Stimulated activated CD8-positive, alpha-beta memory T cell treated with anti-CD3 and anti-CD28 coated beads, Interleukin-12 subunit alpha, Interleukin-12 subunit beta, amount 100 ng/mL, for 4 hours (primary cell): Measurements from ENCODE around the gene HIVEP3.

Experiments used
- DNase-seq: peaks from one replicate; pipeline ENCODE4 v3.0.0-alpha.2; 2020; ENCODE audit warnings: low read depth

The HIVEP3 gene

DNA sequence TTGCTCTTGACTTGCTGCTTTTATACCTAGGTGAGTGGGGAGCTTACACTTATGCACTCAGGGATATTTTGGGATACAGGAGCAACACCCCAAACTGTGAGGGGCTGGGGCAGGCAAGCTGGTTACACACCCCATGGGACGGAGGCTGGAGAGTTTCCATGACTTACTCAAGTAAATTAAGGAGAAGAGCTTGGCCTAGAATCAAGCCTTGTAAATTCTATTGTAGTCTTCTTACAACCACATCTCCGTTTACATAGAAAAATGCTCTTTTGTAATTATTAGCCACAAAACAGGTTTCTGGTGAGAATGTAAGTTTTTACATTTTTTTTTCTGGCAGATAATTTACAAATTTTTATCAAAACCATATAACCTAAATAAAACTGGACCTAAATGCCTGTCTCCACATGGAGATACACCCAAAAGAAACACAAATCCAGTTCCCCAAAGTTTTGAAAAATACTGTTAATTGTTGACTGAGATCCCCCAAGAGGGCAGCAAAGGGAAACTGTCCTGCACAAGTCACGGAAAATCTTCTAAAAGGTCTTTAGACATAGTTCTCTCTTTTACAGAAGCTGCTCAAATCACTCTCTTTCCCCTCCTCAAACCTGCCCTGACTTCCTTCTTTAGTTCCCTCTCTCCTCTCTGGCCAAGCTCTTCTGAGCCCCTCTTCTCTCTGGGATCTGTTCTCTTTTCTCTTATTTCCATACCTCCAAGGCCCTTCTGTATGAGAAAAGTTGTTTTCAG is 134.0 kb downstream of the HIVEP3 start:
- DNase-seq = no peak

DNA sequence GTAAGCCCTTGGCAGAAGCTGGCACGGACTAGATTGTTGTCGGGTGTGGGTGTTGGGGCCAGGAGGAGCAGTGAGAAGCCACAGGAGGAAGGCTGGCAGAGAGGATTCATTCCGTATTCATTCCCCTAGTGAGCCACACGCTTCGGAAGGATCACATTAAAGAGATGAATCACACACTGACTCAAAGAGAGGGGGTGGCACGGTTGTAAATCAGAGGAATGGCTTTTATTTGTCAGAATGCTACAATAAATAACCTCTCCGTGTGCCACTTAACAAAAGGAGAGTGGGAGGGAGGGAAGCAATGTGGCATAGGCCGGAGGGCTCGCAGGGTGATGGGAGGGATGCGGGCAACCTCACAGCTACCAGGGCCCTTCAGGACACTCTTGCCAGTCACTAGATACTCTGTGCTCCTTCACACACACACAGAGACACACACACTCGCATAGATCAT is 135.5 kb downstream of the HIVEP3 start:
- DNase-seq = no peak

DNA sequence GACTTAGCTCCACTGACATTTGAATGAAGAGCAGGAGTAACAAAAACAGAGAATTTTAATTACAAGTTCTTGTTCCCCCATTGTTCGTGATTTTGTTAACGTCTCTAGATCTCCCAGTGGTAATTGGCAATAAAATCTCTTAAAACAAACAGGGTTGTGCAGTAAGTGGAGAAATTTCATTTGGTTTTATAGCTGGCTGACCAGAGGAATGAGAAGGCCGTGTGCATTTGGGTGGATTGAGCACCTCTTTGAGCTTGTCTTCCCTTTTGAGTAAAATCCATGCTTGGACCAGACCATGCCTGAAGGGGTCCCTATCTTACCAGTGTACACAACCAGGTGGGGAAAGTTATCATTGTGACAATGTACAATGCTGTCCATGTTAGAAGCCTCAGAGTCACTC is 137.8 kb downstream of the HIVEP3 start:
- DNase-seq = no peak

DNA sequence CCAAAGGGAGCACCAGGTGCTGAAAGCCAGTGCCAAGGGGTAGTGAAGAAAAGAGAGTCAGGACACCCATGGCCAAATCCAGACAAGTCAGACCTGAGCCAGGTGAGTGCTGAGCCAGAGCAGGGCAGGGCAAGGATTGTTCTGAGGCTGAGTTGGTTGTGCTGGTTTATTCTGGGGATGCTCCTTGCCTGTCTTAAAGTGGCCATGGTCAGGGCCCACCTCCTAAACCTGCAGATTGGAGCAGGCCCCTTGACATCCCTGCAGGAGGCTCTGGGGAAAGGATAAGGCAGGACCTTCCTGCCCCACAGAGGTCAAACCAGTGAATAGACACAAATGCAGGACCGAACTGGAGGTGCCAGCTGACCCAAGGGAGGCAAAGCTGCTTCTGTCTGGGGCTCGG is 138.4 kb downstream of the HIVEP3 start:
- no peak for DNase-seq

DNA sequence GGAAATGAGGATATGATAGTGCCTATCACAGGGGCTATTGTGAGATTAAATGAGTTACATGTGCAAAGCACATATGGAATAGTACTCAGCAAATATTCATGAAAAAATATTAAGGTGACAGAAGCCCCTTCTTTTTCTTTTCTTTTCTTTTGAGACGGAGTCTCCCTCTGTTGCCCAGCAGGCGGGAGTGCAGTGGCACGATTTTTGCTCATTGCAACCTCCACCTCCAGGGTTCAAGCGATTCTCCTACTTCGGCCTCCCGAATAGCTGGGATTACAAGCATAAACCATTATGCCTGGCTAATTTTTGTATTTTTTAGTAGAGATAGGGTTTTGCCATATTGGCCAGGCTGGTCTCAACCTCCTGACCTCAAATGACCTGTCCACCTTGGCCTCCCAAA is 139.4 kb downstream of the HIVEP3 start:
- no peak for DNase-seq

DNA sequence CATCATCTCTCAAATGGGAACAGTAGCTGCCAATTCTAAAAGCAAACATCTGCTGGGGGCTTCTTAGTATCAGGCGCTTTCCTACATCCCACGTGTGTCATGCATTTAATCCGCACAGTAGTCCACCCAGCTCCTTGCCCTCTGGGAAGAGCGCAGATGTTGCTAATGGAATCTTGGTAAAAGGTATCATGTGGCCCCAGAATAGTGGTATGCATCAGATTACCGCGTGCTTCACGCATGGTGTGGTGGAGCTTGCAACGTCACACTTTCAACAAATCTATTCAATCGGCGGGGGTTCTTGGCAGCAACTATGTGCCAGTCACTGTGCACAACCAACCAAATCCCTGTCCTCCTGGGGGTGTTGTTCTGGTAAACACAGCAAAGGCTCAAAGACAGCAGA is 141.0 kb downstream of the HIVEP3 start:
- DNase-seq = no peak

DNA sequence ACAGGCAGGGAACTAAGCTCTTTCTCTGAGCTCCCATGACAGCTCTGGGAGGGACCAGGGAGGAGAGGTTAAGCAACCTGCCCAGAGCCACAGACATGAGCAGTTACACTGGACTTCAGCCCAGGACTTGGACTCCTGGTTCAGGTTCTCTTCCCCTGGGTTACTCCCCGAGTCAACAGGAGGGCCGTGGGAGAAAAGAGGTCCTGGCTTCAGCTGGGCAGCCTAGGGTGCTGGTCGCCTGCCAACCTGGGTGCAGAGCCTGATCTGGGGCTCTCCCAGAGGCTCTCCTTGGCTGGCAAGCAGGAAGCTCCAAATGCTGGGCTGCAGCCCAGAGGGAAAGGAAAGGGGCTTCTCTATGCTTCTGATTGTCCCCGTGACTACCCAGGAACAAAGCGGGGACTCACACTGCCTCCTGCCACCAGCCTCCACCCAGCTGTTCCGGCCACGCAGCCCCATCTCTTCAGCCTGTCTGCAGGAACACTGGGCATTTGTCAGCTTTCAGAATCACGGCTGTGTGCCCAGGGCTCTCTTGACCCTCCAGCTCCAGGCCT is 141.8 kb downstream of the HIVEP3 start:
- DNase-seq = no peak

DNA sequence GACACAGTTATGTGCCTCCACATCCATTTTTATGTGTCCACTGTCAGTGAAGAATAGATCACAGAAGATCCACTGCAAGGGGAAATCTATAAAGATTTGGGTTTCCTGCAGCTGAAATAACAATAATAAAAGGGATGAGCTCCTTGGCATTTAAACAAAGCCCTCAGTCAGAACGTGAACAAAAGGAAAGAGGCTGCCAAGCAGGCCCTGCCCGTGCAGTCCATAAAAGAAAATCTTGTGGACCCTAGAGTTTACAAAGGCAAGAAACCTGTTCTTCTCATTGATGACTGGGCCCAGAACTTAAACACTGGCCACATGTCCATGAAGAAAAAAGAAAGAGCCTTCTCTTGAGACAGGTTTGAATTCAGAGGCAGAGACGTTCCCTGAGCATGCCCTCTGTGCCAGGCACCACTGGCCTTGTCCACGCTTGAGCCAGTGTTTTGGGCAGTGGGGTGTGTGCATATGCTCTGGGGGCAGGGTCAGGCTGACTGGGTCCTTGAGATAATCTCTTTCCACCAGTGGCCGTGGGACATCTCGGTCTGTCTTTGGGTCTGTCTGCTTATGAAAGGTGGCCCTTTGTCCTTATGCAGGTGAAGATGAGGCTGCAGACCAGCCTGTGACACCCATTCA is 142.7 kb downstream of the HIVEP3 start:
- no peak for DNase-seq

DNA sequence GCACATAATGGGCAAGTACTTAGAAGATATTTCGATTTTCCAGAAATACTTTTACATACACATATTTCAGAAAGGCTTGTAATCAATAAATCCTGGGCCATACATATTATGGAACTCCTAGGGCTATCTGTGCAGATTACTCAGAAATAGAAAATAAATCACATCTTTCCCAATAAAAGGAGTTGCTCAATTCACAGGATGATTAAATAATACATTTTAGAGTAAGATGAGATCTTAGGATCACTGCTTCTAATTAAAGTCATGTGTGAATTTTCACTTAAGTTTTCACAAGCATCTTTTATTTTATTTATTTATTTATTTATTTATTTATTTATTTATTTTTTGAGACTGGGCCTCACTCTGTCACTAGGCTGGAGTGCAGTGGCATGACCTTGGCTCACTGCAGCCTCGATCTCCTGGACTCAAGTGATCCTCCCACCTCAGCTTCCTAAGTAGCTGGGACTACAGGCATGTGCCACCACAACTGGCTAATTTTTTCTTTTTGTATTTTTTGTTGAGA is 144.2 kb downstream of the HIVEP3 start:
- no peak for DNase-seq

DNA sequence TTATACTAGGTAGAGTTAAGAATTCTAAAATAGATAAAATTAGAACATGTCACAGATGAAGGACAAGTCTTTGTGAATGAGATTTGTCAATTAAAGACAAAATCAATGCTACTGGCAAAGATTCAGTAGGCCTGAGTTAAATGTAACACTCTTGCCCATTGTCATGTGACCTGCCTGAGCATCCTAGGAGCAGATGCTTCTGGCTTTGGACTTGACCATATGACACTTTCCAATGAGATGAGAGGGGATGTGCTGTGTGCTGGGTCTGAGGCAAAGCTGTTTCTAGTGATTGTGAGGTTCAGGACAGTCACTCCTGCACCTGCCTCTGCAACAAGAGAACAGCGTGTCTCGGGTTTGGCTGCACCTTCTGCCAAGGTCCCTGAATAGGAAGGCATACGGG is 144.9 kb downstream of the HIVEP3 start:
- DNase-seq = no peak

DNA sequence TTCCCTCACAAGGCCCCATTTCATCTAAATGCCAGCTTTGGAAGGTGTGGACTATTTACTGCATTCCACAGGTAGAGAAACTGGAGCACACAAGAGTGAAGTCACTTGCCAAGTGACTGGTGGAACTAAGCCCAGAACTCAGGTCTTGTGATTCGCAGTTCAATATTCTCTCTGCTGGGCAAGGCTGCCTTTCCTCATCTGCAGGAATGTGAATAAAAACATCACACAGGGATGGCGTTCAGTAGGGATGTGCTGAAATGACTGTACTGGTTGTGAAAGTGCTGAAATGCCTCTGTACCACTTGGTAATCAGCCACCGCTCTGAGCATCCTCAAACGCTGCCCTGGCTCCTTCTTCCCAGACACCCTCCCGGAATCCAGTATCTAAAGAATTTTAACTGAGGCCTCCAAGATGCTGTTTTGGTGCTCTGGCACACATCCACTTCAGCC is 145.6 kb downstream of the HIVEP3 start:
- DNase-seq = no peak

DNA sequence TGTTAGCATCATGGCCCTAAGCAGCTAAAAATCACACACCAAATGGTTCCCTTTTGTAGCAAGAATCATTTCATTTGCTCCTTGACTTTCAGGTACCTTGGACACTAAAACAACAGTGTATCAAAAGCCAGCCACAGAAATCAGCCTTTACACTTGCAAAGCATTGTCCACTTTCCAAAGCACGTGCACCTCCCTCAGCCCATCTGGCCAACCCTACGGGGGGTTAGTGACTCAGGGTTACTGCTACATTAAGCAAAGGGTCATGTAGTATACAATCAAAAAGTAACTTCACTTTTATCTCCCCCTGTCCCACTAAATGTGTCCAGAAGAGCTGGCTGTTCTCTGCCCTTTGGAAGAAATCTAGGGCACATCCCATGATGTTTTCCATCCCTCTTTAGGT is 149.7 kb downstream of the HIVEP3 start:
- no peak for DNase-seq

DNA sequence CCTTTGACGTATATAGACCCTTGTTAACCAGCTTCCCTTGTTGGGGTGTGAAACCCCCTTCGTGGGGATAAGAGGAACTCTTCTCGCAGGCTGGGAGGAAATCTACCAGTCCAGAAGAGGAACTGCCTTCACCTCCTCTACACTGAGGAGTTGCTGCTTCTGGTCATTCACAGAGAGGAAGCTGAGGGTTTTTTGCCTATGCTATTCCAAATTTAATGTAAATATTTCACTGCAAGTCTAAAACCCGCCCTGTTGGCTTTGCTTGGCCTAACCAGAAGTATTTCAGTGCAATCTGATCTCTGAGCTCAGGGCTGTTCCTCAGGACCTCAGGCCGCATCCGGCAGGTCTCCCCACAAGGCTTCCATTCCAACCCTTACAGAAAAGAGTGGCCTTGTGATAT is 150.1 kb downstream of the HIVEP3 start:
- DNase-seq = no peak

DNA sequence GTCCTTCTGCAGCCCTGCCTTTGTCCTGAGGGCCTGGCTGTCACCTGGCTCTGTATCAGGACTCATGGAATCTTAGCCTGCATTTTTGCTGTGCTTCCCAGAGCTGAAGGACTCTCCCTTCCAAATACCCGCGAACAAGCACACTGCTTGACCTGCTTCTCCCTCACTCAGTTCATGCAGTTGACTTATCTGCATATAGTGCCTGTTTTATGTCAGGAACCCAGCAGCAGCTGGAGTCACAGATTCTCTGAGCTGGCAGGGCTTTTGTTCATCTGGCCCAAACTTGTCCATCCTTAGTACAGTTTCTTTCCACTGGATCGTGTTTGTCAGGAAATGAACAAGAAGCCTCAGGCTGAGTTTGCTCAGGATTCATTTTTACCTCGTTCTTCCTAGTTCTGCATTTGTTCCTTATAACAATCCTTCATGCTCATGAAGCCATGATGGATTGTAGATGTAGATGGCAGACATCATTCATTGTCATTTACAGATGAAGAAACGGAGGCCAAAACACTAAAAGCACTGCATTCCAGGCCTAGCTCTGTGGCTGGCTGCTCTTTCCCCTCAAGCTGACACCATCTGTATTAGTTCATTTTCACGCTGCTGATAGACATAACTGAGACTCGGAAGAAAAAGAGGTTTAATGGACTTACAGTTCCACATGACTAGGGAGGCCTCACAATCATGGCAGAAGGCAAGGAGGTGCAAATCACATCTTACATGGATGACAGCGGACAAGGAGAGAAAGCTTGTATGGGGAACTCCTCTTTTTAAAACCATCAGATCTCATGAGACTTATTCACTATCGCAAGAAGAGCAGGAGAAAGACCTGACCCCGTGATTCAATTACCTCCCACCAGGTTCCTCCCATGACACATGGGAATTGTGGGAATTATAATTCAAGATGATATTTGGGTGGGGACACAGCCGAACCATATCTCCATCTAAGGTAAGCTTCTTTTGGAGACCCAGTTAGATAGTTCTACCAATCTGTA is 150.9 kb downstream of the HIVEP3 start:
- no peak for DNase-seq

DNA sequence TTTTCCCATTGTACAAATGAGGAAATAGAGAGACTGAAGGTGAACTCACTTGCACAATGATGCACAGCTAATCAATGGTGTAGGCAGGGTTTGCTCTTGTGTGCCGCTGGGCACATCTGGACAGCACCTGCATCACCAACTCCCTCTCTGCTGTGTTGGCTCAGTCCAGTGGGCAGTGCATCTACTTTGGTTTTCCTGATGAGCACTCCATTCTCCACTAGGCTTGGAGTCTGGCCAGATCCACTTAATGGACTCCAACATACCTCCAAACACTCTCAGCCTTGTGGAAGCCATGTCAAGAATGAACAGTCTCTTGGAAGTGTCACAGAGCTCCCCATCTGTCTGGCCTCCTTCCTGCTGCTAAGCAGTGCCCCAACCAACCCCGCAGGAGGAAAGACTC is 152.2 kb downstream of the HIVEP3 start:
- DNase-seq = no peak

DNA sequence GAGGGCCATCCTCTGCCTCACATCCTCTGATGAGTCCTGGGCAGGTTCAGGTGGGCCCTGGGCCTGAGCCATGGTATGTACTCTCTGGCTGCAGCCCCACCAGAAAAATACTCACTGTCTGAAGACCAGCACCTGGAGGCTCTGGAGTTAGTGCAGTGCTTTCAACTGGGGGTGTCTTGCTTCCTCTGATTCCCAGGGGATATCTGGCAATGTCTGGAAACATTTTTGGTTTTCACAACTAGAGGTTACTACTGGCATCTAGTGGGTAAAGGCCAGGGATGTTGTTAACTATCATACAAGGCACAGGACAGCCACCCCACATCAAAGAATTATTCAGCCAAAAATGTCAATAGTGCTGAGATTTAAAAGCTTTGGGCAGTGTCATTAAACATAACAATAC is 152.7 kb downstream of the HIVEP3 start:
- DNase-seq = no peak

DNA sequence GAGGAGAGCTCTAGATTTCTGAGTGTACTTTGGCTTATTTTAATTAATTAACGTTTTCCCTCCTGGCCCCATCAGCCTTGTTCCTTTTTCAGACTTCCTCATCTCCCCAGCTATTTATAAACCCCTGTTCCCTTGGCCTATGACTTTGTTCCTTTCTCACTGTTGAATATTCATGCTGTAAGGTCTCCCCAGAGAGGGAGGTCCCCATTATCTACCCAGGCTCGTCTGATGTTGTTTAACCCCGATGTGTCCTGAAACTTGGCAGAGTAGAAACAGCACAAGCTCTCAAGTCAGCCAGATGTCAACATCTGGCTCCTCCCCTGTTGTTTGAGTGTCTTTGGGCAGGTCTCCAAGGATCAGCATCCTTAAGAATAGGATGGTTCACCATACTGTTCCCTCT is 153.6 kb downstream of the HIVEP3 start:
- DNase-seq = no peak

DNA sequence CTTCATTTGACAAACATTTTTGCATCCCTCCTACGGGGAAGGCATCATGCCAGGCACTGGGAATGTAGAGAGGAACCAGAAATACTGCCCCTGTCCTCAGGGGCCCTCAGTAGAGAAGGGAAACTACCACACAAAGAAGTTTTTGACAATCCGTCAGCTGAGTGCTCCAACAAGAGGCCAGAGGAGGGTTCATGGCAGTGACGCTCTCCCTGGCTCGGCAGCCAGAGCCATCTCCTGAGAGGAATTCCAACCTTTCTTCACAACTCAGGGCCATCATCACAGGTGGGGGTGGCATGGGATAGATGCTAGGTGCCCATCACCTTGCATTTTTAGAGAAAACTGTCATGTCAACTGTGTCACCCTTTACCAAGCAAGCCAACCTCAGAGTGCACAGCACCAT is 154.1 kb downstream of the HIVEP3 start:
- DNase-seq = no peak

DNA sequence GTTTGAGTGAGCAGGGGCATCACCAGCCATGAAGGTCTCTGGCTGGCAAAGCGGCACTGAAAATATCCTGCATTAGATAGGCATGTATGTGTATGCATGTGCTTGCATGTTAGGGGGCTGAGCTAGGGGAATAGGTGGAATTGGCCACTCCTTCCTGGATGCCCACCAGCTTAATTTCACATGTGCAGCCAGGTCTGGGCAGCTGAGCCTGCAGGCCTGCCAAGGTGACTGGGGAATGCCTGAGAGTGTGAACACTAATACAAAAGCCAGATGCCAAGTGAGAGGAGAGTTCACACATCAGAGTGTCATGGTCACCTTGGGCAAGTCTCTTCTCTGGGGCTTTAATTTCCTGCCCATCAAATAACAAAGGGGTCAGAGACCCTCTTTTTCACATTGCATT is 155.9 kb downstream of the HIVEP3 start:
- DNase-seq = no peak

DNA sequence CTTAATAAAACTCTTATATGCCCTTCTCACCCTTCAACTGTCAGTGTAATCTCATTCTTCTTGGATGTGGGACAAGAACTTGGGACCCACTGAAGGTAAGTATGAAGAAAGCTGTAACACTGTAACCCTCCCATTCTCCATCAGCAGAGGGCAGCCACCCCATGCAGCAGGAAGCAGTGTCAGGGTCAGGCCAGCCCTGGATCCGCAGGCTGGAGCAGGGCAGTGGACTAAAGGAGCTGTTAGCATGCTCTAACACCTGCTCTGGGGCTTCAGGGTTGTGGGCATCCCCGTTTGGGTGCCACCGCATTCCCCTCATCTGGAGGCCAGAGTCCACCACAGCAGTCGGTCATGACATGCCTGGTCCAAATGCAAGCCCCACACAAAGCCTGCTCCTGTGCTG is 156.5 kb downstream of the HIVEP3 start:
- DNase-seq = no peak

DNA sequence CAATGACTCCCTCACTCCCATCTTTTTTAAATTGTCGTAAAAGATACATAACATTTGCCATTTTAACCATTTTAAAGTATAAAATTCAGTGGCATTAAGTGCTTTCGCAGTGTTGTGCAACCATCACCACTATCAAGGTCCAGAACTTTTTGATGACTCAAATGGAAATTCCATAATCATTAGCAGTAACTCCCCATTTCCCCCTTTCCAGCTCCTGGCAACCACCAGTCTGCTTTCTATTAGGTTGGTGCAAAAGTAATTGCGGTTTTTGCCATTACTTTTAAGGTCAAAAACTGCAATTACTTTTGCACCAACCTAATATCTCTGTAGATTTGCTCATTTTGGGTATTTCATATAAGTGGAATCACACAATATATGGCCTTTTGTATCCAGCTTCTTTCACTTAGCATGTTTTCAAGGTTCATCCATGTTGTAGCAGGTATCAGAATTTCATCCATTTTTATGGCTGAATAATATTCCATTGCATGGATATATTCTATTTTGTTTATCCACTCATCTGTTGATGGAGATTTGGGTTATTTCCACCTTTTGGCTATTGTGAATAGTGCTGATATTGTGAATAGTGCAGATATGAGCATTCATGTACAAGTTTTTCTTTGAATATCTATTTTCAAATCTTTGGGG is 159.7 kb downstream of the HIVEP3 start:
- DNase-seq = no peak

DNA sequence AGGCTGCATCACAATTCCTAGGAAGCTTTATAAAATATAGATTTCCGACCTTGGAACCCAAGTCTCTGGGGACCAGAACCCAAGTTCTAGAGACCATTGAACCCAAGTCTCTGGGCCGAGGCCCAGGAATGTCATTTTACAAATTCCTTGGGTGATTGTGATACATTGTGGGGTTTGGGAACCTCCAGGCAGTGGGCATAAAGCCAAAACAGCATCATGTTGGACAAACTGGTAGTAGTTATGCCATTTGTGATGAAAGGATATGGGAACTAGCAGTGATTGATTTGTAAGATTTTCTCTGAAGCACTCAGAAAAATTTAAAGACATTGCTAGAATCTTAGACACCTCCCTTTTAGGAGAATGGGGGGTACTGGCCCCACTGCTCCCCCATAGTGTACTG is 160.2 kb downstream of the HIVEP3 start:
- no peak for DNase-seq
